WI38 (cell line): Measurements from ENCODE around the gene HS2ST1.

Experiments used
- H3K4me3 ChIP-seq: 2 replicates; pipeline ENCODE4 v1.5.1; 2011; ENCODE audit warnings: low read depth, mild to moderate bottlenecking, control low read depth, low read length
- TF ChIP-seq, protein P1 (sequence below): IDR thresholded peaks from 2 replicates; pipeline ENCODE4 v1.5.1; 2012; ENCODE audit warnings: low read depth, mild to moderate bottlenecking, control low read depth, low read length

Gene HS2ST1

DNA sequence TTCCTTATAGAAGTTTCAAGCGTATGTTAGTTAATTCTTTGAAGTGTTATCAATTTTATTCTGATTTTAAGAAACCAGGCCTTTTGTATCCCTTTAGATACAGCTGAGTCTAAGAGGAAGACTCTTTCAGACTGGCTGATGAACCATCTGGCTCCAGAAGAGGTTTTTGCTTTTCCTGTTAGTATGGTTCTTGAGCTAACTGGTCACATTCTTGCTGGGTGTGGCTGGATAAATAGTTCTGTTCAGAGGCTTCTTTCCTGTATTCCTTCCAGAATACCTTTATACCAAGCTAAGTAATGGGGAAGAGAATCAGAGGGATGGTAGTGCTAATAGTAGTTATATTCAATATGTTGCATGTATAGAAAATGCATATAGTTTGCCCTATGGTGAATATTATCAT lies 12.4 kb downstream of the HS2ST1 start:
- H3K4me3 ChIP-seq = no peak overlapping the region
- TF ChIP-seq, protein P1, sequence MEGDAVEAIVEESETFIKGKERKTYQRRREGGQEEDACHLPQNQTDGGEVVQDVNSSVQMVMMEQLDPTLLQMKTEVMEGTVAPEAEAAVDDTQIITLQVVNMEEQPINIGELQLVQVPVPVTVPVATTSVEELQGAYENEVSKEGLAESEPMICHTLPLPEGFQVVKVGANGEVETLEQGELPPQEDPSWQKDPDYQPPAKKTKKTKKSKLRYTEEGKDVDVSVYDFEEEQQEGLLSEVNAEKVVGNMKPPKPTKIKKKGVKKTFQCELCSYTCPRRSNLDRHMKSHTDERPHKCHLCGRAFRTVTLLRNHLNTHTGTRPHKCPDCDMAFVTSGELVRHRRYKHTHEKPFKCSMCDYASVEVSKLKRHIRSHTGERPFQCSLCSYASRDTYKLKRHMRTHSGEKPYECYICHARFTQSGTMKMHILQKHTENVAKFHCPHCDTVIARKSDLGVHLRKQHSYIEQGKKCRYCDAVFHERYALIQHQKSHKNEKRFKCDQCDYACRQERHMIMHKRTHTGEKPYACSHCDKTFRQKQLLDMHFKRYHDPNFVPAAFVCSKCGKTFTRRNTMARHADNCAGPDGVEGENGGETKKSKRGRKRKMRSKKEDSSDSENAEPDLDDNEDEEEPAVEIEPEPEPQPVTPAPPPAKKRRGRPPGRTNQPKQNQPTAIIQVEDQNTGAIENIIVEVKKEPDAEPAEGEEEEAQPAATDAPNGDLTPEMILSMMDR = no peak

DNA sequence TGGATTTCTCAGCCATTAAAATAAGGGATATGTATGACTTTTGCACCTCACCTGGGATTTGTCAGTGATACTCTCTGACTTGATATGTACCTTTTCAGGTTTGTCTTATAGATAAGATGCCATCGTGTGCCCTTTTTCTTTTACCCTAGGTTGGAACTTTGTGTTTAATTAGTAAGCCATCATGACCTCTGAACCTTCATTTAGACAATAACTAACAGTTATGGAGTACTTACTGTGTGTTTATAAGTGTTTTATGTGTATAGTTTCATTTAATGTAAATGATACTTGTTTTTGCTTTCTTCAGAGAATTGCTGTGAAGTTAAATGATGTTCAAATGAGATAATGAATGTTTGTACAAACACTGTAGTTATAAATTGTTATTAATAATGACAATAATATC lies 14.4 kb downstream of the HS2ST1 start:
- H3K4me3 ChIP-seq = no peak overlapping the region
- TF ChIP-seq, protein P1 = no peak

GRCh38 chr1:86933051-86933450 lies 18.6 kb downstream of the HS2ST1 start:
- TF ChIP-seq, protein P1 = no peak
- H3K4me3 ChIP-seq = no peak overlapping the region

DNA sequence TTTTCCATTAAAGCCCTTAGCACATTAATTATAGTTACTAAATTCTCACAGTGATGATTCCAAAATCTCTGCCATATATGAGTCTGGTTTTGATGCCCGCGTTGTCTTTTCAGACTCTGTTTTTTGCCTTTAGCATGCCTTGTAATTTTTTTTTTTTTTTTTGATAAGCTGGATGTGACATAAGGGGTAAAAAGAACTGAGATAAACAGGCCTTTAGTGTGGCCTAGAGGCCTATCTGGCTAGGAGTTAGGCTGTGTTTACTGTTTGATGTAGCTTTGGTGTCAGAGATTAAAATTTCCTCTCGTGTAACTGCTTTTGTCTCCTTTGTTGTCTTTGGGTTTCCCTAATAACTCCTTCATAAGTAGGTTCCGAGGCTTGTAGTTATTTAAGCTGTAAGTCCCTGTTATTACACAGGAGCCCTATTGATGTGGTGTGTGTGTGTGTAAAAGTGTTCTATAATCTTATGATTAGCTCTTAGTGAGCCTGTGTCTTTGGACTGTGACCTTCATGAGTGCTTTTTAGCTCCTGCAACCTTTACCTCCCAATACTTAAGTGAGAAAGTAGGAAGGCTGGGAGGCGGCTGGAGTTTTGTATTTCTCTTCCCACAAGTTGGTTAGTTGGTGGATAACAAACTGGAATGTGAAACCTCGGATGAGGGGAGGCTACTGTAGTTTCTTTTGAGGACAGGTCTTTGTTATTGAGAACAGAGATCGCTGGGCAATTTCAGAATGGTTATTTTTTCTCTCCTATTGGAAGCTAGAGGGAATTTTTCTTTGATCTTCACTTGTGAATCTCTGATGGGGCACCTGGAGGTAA lies 19.3 kb downstream of the HS2ST1 start:
- TF ChIP-seq, protein P1 = no peak
- H3K4me3 ChIP-seq = no peak overlapping the region

DNA sequence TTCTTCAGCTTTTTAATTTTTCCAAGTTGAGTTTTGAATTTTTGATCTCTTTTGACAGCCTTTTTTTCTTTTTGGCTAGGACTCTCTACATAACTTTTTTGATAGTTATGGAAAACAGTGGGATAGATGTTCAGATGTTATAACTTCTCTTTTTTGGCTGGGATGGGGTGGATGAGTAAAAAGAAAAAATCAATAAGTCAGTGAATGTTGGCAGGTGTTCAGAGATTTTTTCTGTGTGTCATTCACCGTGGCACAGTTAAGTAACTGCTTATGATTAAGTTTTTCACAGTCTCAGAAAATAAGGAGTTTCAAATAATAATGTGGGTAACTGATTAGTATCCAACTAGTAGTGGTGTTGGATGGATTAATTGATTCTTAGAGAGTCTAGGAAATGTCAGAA lies 24.0 kb downstream of the HS2ST1 start:
- TF ChIP-seq, protein P1 = no peak
- H3K4me3 ChIP-seq = no peak overlapping the region

GRCh38 chr1:86938855-86939254 lies 24.4 kb downstream of the HS2ST1 start:
- no peak overlapping the region for H3K4me3 ChIP-seq
- TF ChIP-seq, protein P1 = no peak

DNA sequence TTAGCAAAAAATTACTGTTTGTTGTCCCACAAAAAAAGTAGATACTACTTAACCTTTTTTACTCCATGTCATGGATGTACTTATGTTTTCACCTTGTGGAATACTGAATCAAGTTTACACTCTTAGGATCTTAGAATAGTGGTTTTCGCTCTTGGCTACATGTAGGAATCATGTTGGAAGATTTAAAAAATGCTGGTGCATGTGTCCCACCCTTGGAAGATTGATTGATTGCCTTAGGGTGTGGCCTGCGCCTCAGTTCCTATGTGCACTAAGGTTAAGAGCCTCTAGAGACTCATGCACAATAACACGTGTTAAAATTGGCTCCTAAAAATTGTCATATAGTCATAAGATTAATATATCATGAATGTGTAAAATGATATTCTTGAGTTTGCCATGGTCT lies 25.0 kb downstream of the HS2ST1 start:
- no peak overlapping the region for H3K4me3 ChIP-seq
- TF ChIP-seq, protein P1 = no peak
